Loucy (cell line): ENCODE results near the gene ERF.

Source experiments
- H2AFZ ChIP-seq: fragments of 200-600 bp; sonication (generic); 2 replicates; pipeline ENCODE4 v1.6.0; 2016; ENCODE audit warnings: antibody characterized with exemption, mild to moderate bottlenecking, low read length, moderate library complexity
- H3F3A ChIP-seq: fragments of 200-600 bp; 2 replicates; pipeline ENCODE4 v1.6.0; 2016; ENCODE audit warnings: antibody characterized with exemption, low read depth, mild to moderate bottlenecking
- H3K27me3 ChIP-seq: fragments of 200-600 bp; sonication (generic); 2 replicates; pipeline ENCODE4 v1.6.1; 2014; ENCODE audit warnings: low read length, mild to moderate bottlenecking; ENCODE audit not compliant: insufficient read depth, poor library complexity, severe bottlenecking
- H3K36me3 ChIP-seq: fragments of 200-600 bp; sonication (generic); 2 replicates; pipeline ENCODE4 v1.6.1; 2016; ENCODE audit warnings: low read length; ENCODE audit not compliant: insufficient read depth
- H3K4me1 ChIP-seq: fragments of 200-600 bp; sonication (generic); 2 replicates; pipeline ENCODE4 v1.5.1; 2014; ENCODE audit warnings: low read length, mild to moderate bottlenecking; ENCODE audit not compliant: insufficient read depth, poor library complexity, severe bottlenecking
- H3K4me2 ChIP-seq: fragments of 200-600 bp; sonication (generic); 2 replicates; pipeline ENCODE4 v1.6.0; 2014; ENCODE audit warnings: antibody characterized with exemption, low read length, low read depth, mild to moderate bottlenecking; ENCODE audit not compliant: poor library complexity, severe bottlenecking
- H3K4me3 ChIP-seq: fragments of 200-600 bp; sonication (generic); 2 replicates; pipeline ENCODE4 v1.5.1; 2014; ENCODE audit warnings: low read length, mild to moderate bottlenecking, mixed read lengths; ENCODE audit not compliant: poor library complexity, severe bottlenecking
- H3K79me2 ChIP-seq: fragments of 200-600 bp; sonication (generic); 2 replicates; pipeline ENCODE4 v1.6.1; 2014; ENCODE audit warnings: low read length; ENCODE audit not compliant: insufficient read depth
- H3K9ac ChIP-seq: fragments of 200-600 bp; sonication (generic); 2 replicates; pipeline ENCODE4 v1.6.0; 2014; ENCODE audit warnings: mild to moderate bottlenecking, low read depth, low read length, moderate library complexity; ENCODE audit not compliant: poor library complexity, severe bottlenecking
- H3K9me2 ChIP-seq: fragments of 200-600 bp; sonication (generic); replicated peaks from 2 replicates; pipeline ENCODE4 v1.6.1; 2016; ENCODE audit warnings: low read depth, low read length, mixed read lengths
- H3K9me3 ChIP-seq: fragments of 200-600 bp; sonication (generic); 2 replicates; pipeline ENCODE4 v1.6.1; 2014; ENCODE audit warnings: mild to moderate bottlenecking, antibody characterized with exemption, low read length, low read depth; ENCODE audit not compliant: insufficient read depth
- H4K20me1 ChIP-seq: fragments of 200-600 bp; sonication (generic); 2 replicates; pipeline ENCODE4 v1.6.0; 2014; ENCODE audit warnings: antibody characterized with exemption, low read length, mild to moderate bottlenecking; ENCODE audit not compliant: insufficient read depth, poor library complexity, severe bottlenecking
- EZH2phosphoT487 ChIP-seq: fragments of 200-600 bp; IDR thresholded peaks from 2 replicates; pipeline ENCODE4 v1.6.1; 2018; ENCODE audit warnings: antibody characterized with exemption, mild to moderate bottlenecking, moderate library complexity, borderline replicate concordance
- TF ChIP-seq, protein P1 (sequence below): fragments of 200-600 bp; sonication (generic); conservative IDR thresholded peaks from 2 replicates; pipeline ENCODE4 v1.5.1; 2014; ENCODE audit warnings: mild to moderate bottlenecking, antibody characterized with exemption, low read length

ERF gene

DNA sequence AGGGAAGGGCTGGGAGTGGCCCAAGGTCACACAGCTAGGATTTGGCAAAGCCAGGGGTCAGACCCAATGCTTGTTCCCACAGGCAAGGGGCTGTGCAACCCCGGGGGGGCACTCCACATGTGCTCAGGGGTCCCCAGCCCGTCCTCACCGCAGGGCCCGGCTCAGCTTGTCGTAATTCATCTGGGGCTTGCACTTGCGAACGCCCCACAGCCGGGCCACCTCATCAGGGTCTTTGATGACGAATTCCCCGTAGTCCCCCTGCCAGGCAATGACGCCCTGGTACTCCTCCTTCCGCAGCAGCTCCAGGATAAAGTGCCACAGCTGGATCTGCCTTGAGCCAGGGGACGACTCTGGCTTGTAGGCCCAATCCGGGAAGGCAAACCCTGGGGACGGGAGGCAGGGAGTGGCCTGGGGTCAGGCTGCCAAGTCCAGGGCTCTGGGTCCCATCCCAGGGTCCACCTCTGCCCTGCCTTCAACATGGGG is 4.7 kb downstream of the ERF start:
- Histone ChIP-seq H3K36me3 (no peaks in the 10 kb centered on the region), H2AFZ (no peak overlapping the region), H3K9ac (no peak overlapping the region), H3K9me2 (no peaks in the 10 kb centered on the region), H3K9me3 (no peaks in the 10 kb centered on the region), H3K79me2 (peaks cover 38% of the 10 kb centered on the region), H3K4me1 (peaks cover 10% of the 10 kb centered on the region), H3K4me3 (no peak overlapping the region), H4K20me1 (no peaks in the 10 kb centered on the region), H3K27me3 (no peaks in the 10 kb centered on the region), H3K4me2 (no peak overlapping the region), H3F3A (no peaks in the 10 kb centered on the region)
- TF ChIP-seq EZH2phosphoT487 = no peak

DNA sequence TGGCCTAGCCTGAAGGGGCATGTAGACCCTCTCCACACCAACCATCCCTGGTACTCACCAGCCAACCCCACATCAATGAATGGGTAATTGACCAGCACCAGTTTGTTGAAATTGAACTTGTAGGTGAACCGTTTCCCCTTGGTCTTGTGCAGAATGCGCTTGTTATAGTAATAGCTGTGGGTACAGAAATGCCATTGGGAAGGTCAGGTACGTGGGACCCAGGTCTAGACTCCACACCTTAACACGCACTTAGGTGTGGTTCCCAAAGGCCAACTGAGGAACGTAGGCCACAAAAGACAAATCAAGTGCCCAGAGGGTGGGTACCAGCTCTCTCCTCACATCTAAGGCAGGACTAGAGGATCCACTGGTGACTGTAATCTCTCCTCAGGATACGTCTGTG is 5.2 kb downstream of the ERF start:
- H3K9me3 ChIP-seq = no peaks in the 10 kb centered on the region
- no peaks in the 10 kb centered on the region for H3K36me3 ChIP-seq
- H3K4me3 ChIP-seq = no peak overlapping the region
- no peaks in the 10 kb centered on the region for H3F3A ChIP-seq
- no peaks in the 10 kb centered on the region for H3K27me3 ChIP-seq
- H3K4me2 ChIP-seq = no peak overlapping the region
- TF ChIP-seq, protein P1, sequence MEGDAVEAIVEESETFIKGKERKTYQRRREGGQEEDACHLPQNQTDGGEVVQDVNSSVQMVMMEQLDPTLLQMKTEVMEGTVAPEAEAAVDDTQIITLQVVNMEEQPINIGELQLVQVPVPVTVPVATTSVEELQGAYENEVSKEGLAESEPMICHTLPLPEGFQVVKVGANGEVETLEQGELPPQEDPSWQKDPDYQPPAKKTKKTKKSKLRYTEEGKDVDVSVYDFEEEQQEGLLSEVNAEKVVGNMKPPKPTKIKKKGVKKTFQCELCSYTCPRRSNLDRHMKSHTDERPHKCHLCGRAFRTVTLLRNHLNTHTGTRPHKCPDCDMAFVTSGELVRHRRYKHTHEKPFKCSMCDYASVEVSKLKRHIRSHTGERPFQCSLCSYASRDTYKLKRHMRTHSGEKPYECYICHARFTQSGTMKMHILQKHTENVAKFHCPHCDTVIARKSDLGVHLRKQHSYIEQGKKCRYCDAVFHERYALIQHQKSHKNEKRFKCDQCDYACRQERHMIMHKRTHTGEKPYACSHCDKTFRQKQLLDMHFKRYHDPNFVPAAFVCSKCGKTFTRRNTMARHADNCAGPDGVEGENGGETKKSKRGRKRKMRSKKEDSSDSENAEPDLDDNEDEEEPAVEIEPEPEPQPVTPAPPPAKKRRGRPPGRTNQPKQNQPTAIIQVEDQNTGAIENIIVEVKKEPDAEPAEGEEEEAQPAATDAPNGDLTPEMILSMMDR = no peak
- TF ChIP-seq EZH2phosphoT487 = no peak
- no peak overlapping the region for H2AFZ ChIP-seq
- H3K79me2 ChIP-seq = peaks cover 37% of the 10 kb centered on the region
- H3K9me2 ChIP-seq = no peaks in the 10 kb centered on the region
- peaks cover 13% of the 10 kb centered on the region for H3K4me1 ChIP-seq
- H3K9ac ChIP-seq = no peak overlapping the region
- no peaks in the 10 kb centered on the region for H4K20me1 ChIP-seq

DNA sequence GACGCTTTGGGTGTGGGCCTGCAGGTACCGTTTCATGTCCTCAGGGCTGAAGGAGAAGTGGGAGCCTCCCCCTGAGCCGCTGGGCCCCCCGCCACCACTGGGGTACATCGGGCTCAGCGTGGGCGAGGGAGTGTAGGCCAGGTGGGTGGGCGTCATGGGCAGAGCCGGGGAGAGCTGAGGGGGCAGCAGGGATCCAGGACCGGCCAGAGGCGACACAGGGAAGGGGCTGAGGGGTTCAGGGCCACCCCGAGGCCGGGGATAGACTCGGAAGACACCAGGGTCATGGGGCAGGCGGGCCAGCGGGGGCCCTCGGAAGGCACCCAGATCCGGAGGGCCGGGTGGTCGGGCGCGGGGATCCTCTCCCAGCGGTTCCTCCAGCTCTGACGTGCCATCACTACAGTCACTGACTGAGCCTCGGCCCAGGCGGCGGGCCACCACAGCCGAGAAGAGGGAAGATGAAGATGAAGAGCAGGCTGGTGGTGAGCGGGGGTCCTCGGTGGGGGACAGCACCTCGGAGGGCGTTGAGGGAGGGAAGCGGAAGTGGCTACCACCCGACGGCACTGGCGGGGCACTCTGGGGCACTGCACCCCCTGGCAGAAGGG is 5.7 kb downstream of the ERF start:
- H3K4me2 ChIP-seq = no peak overlapping the region
- H2AFZ ChIP-seq = no peak overlapping the region
- no peaks in the 10 kb centered on the region for H3K27me3 ChIP-seq
- TF ChIP-seq, protein P1 = no peak
- TF ChIP-seq EZH2phosphoT487 = no peak
- no peaks in the 10 kb centered on the region for H3K9me2 ChIP-seq
- H3K4me1 ChIP-seq = peaks cover 13% of the 10 kb centered on the region
- H3F3A ChIP-seq = no peaks in the 10 kb centered on the region
- H3K9ac ChIP-seq = no peak overlapping the region
- no peak overlapping the region for H3K4me3 ChIP-seq
- H3K36me3 ChIP-seq = no peaks in the 10 kb centered on the region
- H4K20me1 ChIP-seq = no peaks in the 10 kb centered on the region
- no peaks in the 10 kb centered on the region for H3K9me3 ChIP-seq
- H3K79me2 ChIP-seq = peaks cover 33% of the 10 kb centered on the region
